GM23338 (cell line): ENCODE measurements around the gene HTRA2.

Experiments used
- CREB1 ChIP-seq: fragments of 250-450 bp; sonication (Bioruptor Pico); IDR thresholded peaks from 2 replicates; pipeline ENCODE4 v1.5.0; 2020; ENCODE audit warnings: low read depth, mild to moderate bottlenecking, moderate library complexity
- CTCF ChIP-seq, 2 experiments: fragments of 200-600 bp in 1 of 2; sonication (generic) in 1 of 2; conservative IDR thresholded peaks; 2 replicates each; pipeline versions ENCODE4 v1.5.1 to v1.6.1; 2016 to 2017; ENCODE audit warnings: antibody characterized with exemption in 2 of 2, low read depth in 2 of 2, mild to moderate bottlenecking in 2 of 2, moderate library complexity in 1 of 2
- ETS1 ChIP-seq: IDR thresholded peaks from 2 replicates; pipeline ENCODE4 v1.6.1; 2016; ENCODE audit warnings: antibody characterized with exemption
- EZH2 ChIP-seq: fragments of 200-600 bp; sonication (generic); IDR thresholded peaks from one replicate; pipeline ENCODE4 v1.8.0; 2017; ENCODE audit warnings: antibody characterized with exemption, mild to moderate bottlenecking, low read depth; ENCODE audit not compliant: unreplicated experiment
- EZH2phosphoT487 ChIP-seq: fragments of 200-600 bp; sonication (generic); IDR thresholded peaks from one replicate; pipeline ENCODE4 v1.8.1; 2018; ENCODE audit warnings: antibody characterized with exemption; ENCODE audit not compliant: unreplicated experiment
- JUNB ChIP-seq: IDR thresholded peaks from one replicate; pipeline ENCODE4 v1.6.1; 2016; ENCODE audit warnings: antibody characterized with exemption; ENCODE audit not compliant: unreplicated experiment
- NANOG ChIP-seq: IDR thresholded peaks from 2 replicates; pipeline ENCODE4 v1.6.1; 2016; ENCODE audit warnings: antibody characterized with exemption, borderline replicate concordance
- POLR2AphosphoS5 ChIP-seq: IDR thresholded peaks from 2 replicates; pipeline ENCODE4 v1.6.1; 2016; ENCODE audit warnings: antibody characterized with exemption, low read depth
- REST ChIP-seq: IDR thresholded peaks from one replicate; pipeline ENCODE4 v1.6.1; 2018; ENCODE audit warnings: antibody characterized with exemption; ENCODE audit not compliant: unreplicated experiment
- ZNF114 ChIP-seq: fragments of 250-450 bp; sonication (Bioruptor Pico); IDR thresholded peaks from 2 replicates; pipeline ENCODE4 v1.5.0; 2020; ENCODE audit warnings: mild to moderate bottlenecking, moderate library complexity
- ZNF462 ChIP-seq: fragments of 250-450 bp; sonication (Bioruptor Pico); IDR thresholded peaks from 2 replicates; pipeline ENCODE4 v1.5.0; 2020; ENCODE audit warnings: mild to moderate bottlenecking, moderate library complexity

- no peak for TF ChIP-seq CTCF (conservative IDR thresholded peaks at IDR 0.05; ENCODE audit: low read depth in 2 of 2)
- TF ChIP-seq POLR2AphosphoS5, result no peak
- no peak for TF ChIP-seq REST
- peak; percentile 38 for TF ChIP-seq EZH2
- TF ChIP-seq CREB1, result no peak
- TF ChIP-seq EZH2phosphoT487, result no peak
- TF ChIP-seq ETS1, result no peak
- no peak for TF ChIP-seq ZNF462
- no peak for TF ChIP-seq NANOG
- TF ChIP-seq ZNF114 (CRISPR knock-in tag), result no peak
- TF ChIP-seq JUNB, result no peak
Measured at GRCh38 chr2:74511104-74511989, 18.4 kb upstream of the HTRA2 start.
